Upper lobe of left lung (tissue), 4 donors: ENCODE results near the gene EHMT2.

ENCODE experiments used
- POLR2A ChIP-seq, 4 donors: fragments of 450-650 bp; IDR thresholded peaks; one replicate each; pipeline ENCODE4 v1.5.1; 2016 to 2017; ENCODE audit warnings: antibody characterized with exemption in 4 of 4, mild to moderate bottlenecking in 2 of 4
- TF ChIP-seq, protein P1 (sequence below), 6 experiments: fragments of 450-650 bp in 4 of 6; fragments of 200-600 bp in 2 of 6; sonication (generic) in 2 of 6; IDR thresholded peaks; one replicate each; pipeline ENCODE4 v1.5.1; 2016 to 2019; ENCODE audit warnings: antibody characterized with exemption in 6 of 6

DNA sequence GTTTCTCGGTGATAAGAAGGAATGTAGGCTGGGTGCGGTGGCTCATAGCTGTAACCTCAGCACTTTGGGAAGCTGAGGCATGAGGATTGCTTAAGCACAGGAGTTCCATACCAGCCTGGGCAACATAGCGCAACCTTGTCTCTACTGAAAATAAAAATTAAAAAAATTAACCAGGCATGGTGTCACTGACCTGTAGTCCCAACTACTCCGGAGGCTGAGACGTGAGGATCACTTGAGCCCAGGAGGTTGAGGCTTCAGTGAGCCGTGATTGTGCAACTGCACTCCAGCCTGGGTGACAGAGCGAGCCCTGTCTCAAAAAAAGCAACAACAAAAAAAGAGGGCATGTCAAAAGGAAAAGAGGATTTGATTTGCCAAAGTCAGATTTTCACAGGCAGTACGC, 38.8 kb downstream of the EHMT2 start:
- TF ChIP-seq, protein P1, sequence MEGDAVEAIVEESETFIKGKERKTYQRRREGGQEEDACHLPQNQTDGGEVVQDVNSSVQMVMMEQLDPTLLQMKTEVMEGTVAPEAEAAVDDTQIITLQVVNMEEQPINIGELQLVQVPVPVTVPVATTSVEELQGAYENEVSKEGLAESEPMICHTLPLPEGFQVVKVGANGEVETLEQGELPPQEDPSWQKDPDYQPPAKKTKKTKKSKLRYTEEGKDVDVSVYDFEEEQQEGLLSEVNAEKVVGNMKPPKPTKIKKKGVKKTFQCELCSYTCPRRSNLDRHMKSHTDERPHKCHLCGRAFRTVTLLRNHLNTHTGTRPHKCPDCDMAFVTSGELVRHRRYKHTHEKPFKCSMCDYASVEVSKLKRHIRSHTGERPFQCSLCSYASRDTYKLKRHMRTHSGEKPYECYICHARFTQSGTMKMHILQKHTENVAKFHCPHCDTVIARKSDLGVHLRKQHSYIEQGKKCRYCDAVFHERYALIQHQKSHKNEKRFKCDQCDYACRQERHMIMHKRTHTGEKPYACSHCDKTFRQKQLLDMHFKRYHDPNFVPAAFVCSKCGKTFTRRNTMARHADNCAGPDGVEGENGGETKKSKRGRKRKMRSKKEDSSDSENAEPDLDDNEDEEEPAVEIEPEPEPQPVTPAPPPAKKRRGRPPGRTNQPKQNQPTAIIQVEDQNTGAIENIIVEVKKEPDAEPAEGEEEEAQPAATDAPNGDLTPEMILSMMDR (IDR thresholded peaks at IDR 0.05): no peak
- TF ChIP-seq POLR2A (IDR thresholded peaks at IDR 0.05): no peak
